ENCODE measurements around the gene GGT6. TPM values are rescaled to one million over a fixed set of nuclear protein-coding genes. Genes with fewer than 3 reads are reported as not detected.

Gene GGT6
- polyA plus RNA-seq, 1 of the 3 experiments (the other 2 are of a cell fraction) = not detected

GRCh38 chr17:4514779-4515178, 45.6 kb downstream of the GGT6 start:
- Histone ChIP-seq H3K4me1 (ENCODE audit: control insufficient read depth in 1 of 2, insufficient read depth in 2 of 2, low read depth in 1 of 2, low read length in 1 of 2) (no peaks in the 10 kb centered on the region; a peak in 1 of 4 replicates), H3K9me3 (no peaks in the 10 kb centered on the region), H3K79me2 (ENCODE audit: insufficient read depth) (no peaks in the 10 kb centered on the region), H3F3A (replicated peaks; ENCODE audit: insufficient read depth) (no peaks in the 10 kb centered on the region), H3K27me3 (ENCODE audit: insufficient read depth) (no peaks in the 10 kb centered on the region), H3K27ac (ENCODE audit: low read depth in 2 of 2, low read length in 1 of 2) (no peak overlapping the region), H3K4me2 (no peak overlapping the region), H2AFZ (ENCODE audit: low read depth) (no peak overlapping the region), H3K9ac (no peak overlapping the region), H3K4me3 (ENCODE audit: low read depth in 2 of 2, low read length in 1 of 2) (no peak overlapping the region), H4K20me1 (ENCODE audit: insufficient read depth) (no peaks in the 10 kb centered on the region), H3K9me2 (no peaks in the 10 kb centered on the region), H3K36me3 (replicated peaks in 1 of 2; ENCODE audit: control insufficient read depth in 1 of 2, insufficient read depth in 2 of 2, low read length in 1 of 2) (no peaks in the 10 kb centered on the region)
- no peak for DNase-seq
- CTCF ChIA-PET = no interaction called here
- 67% methylated on average over 10 of the region's 11 CpGs for WGBS (ENCODE audit: low lambda C conversion rate)
- TF ChIP-seq GABPA (IDR thresholded peaks at IDR 0.05; ENCODE audit: low read depth) (no peak), NFIC (IDR thresholded peaks at IDR 0.05; ENCODE audit: borderline replicate concordance) (no peak), TAF1 (IDR thresholded peaks at IDR 0.05; ENCODE audit: borderline replicate concordance, low read depth, low read length) (no peak), TCF12 (IDR thresholded peaks at IDR 0.05) (no peak), RFX5 (IDR thresholded peaks at IDR 0.05; ENCODE audit: low read length) (no peak), ZBTB33 (IDR thresholded peaks at IDR 0.05; ENCODE audit: borderline replicate concordance, low read depth) (no peak), NRF1 (IDR thresholded peaks at IDR 0.05; ENCODE audit: low read depth, low read length) (no peak), FOXJ3 (CRISPR knock-in tag; IDR thresholded peaks at IDR 0.05) (no peak), GATA2 (CRISPR knock-in tag; IDR thresholded peaks at IDR 0.05) (no peak), FOXM1 (IDR thresholded peaks at IDR 0.05; ENCODE audit: low read depth) (no peak), SIN3A (IDR thresholded peaks at IDR 0.05; ENCODE audit: borderline replicate concordance, low read depth, low read length) (no peak), SMC3 (IDR thresholded peaks at IDR 0.05; ENCODE audit: low read depth, low read length) (no peak), ELF1 (IDR thresholded peaks at IDR 0.05) (no peak), PBX3 (IDR thresholded peaks at IDR 0.05) (no peak), MEF2A (IDR thresholded peaks at IDR 0.05; ENCODE audit: borderline replicate concordance, low read depth) (no peak), RXRA (IDR thresholded peaks at IDR 0.05; ENCODE audit: borderline replicate concordance, low read depth) (no peak), RCOR1 (IDR thresholded peaks at IDR 0.05; ENCODE audit: low read length) (no peak)
- TF ChIP-seq, protein P1, sequence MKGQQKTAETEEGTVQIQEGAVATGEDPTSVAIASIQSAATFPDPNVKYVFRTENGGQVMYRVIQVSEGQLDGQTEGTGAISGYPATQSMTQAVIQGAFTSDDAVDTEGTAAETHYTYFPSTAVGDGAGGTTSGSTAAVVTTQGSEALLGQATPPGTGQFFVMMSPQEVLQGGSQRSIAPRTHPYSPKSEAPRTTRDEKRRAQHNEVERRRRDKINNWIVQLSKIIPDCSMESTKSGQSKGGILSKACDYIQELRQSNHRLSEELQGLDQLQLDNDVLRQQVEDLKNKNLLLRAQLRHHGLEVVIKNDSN (IDR thresholded peaks at IDR 0.05; ENCODE audit: borderline replicate concordance, low read depth) = no peak
- TF ChIP-seq, protein P2, sequence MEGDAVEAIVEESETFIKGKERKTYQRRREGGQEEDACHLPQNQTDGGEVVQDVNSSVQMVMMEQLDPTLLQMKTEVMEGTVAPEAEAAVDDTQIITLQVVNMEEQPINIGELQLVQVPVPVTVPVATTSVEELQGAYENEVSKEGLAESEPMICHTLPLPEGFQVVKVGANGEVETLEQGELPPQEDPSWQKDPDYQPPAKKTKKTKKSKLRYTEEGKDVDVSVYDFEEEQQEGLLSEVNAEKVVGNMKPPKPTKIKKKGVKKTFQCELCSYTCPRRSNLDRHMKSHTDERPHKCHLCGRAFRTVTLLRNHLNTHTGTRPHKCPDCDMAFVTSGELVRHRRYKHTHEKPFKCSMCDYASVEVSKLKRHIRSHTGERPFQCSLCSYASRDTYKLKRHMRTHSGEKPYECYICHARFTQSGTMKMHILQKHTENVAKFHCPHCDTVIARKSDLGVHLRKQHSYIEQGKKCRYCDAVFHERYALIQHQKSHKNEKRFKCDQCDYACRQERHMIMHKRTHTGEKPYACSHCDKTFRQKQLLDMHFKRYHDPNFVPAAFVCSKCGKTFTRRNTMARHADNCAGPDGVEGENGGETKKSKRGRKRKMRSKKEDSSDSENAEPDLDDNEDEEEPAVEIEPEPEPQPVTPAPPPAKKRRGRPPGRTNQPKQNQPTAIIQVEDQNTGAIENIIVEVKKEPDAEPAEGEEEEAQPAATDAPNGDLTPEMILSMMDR (IDR thresholded peaks at IDR 0.05) = no peak
- TF ChIP-seq, protein P3, sequence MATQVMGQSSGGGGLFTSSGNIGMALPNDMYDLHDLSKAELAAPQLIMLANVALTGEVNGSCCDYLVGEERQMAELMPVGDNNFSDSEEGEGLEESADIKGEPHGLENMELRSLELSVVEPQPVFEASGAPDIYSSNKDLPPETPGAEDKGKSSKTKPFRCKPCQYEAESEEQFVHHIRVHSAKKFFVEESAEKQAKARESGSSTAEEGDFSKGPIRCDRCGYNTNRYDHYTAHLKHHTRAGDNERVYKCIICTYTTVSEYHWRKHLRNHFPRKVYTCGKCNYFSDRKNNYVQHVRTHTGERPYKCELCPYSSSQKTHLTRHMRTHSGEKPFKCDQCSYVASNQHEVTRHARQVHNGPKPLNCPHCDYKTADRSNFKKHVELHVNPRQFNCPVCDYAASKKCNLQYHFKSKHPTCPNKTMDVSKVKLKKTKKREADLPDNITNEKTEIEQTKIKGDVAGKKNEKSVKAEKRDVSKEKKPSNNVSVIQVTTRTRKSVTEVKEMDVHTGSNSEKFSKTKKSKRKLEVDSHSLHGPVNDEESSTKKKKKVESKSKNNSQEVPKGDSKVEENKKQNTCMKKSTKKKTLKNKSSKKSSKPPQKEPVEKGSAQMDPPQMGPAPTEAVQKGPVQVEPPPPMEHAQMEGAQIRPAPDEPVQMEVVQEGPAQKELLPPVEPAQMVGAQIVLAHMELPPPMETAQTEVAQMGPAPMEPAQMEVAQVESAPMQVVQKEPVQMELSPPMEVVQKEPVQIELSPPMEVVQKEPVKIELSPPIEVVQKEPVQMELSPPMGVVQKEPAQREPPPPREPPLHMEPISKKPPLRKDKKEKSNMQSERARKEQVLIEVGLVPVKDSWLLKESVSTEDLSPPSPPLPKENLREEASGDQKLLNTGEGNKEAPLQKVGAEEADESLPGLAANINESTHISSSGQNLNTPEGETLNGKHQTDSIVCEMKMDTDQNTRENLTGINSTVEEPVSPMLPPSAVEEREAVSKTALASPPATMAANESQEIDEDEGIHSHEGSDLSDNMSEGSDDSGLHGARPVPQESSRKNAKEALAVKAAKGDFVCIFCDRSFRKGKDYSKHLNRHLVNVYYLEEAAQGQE (IDR thresholded peaks at IDR 0.05; ENCODE audit: low read depth, low read length) = no peak
- POLR2A ChIA-PET = no interaction called here

All from SK-N-SH (cell line).